ENCODE results near the gene PROZ.

PROZ gene

DNA sequence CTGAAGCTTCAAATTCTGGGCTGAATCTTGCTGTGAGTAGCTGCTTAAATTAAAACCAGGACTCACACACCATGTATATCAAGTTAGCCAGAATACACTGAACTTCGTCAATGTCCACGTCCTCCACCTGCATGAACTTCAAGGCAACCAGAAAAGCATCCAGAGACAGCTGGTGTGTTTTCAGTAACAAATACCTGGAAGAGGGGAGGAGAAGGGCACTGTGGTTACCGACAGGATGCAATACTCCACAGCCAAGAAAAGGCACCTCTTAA, 20.4 kb downstream of the PROZ start:
- DNase-seq (ENCODE audit: low read depth), result no peak

DNA sequence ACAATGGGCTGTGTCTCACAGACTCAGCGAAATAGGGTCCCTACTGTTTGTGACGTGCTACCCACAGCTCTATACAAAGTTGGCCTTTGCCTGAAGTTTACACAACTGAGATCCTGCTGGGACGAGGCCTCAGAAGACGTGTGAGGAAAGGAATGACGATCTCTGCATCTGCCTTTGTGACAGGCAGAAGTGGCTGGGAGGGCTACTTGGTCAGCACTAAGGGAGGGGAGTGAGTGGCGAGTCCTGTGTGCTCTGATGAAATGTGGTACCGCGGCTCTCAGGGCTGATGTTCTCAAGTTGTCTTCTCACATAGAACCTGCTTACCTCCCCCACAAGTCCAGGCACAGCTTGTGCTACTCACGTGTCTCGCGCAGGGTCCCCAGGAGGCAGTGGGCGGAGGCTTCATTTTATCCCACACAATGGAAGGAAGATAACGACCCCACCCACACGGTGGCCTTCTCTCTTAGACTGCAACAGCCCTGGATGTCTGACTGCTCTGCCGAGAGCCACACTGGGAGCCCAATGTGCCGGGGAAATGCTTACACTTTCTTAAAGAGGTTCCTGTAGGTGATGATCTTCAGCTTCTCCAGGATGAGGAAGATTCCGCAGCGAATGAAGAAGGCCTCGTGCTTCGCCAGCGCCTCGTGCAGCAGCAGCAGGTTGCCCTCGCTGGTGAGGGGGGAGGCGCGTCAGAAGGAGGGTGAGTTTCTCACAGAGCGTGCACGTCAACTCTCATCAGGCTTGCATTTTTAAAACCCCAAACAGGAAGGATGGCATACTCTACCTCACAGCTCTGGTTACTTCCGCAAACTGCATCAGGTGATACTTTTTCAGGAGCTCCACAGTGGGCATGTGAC, 21.2 kb downstream of the PROZ start:
- DNase-seq (ENCODE audit: low read depth), result no peak

DNA sequence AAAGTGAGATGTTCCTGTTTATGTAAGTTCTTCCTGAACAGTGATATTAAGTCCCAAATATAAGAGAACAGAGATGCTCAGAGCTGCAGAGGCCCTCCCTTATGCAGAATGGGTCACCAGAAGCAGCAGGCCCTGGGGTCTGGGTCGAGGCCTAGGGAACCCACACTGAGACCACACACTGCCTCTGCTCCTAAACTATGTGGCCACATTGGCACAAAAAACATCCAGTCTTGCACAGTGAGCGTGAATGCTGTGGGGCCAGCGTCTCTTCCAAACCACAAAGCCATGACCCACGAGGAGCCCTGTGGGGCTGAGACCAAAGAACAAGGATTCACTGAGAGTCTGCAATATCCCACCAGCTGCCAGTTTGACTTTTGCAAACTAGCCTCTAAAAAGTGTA, 23.6 kb downstream of the PROZ start:
- no peak for DNase-seq (ENCODE audit: low read depth)

DNA sequence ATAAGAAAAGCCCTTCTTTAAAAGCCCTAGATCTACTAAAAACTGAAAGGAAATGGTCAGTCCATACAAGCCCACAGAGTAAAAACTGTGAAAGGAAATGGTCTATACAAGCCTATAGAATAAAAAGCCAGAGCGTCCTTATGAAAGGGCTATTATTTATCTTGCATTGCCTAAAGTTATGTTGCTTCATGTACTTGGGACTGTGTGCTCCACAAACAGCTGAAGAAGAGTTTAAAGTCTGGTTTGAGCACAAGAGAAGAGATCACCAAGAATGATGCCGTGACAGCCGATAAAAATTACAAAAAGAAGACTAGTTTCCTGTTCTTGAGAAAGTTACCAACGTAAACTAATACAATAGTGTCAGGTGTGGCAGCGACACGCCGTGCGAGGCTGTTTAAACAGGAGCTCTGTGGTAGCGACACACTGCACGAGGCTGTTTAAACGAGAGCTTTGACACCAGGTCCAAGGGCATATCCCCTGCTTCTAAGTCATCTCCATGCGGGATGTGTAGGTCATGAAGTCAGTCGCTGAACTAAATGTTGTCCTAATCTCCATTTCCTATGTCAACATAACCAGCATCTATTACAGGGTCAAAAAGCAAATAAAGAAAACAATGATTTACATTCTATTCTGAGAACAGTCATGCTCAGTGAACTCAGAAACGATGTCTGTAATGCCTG, 25.1 kb downstream of the PROZ start:
- DNase-seq (ENCODE audit: low read depth), result no peak

DNA sequence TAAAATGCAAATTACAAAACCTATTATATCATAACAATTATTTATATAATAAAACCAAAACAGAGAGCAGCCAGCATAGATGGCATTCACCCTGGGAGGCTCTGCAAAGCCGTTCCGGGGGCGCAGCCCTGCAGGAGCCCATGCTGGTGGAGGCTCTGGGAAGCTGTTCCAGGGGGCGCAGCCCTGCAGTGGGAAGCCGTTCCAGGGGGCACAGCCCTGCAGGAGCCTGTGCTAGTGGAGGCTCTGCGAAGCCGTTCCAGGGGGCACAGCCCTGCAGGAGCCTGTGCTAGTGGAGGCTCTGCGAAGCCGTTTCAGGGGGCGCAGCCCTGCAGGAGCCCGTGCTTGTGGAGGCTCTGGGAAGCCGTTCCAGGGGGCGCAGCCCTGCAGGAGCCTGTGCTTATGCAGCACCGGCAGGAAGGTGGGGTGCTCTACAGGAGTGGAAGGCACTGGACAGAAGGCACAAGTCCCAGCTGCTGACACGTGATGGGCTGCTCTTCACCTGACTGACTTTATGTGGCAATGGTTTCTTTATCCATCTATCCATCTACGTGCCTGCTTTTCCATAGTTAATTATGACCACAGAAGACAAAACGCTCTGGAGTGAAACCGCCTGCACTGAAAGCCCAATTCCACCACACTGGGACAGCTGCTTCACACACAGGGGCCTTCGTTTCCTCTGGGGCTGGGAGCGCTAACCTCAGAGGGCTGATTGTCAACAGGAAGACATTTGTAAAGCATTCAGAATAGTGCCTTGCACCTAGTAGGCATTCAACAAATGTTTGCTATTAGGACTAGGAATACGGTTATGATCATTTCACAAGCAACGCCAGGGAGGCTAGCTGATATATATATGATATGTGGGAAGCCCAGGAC, 26.4 kb downstream of the PROZ start:
- DNase-seq (ENCODE audit: low read depth), result no peak

DNA sequence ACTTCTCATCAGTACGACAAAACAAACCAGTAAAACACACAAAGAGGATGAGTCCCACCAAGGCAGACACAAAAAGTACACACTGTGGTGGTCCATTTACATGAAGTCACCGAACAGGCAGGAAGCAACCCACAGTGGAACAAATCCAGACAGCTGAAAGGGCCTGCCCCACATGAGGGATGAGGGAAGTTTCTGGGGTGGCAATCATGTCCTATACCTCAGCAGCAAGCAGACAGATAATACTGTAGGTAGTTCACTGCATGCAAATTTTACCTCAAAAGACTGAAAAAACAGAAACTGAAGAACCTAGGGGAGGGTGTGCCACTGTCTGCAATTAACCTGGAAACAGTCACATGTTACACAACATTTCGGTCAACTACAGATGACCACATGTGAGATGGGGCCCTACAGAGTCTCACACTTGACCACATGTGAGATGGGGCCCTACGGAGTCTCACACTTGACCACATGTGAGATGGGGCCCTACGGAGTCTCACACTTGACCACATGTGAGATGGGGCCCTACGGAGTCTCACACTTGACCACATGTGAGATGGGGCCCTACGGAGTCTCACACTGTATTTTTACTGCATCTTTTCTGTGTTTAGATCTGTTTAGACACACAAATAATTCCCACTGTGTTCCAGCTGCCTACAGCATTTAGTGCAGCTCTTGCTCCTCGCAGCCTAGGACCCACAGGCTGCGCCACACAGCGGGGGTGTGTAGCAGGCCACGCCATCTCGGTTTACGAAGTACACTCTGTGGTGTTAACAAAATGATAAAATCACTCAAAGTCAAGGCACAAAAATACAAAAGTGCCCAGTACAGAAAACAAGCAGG, 27.8 kb downstream of the PROZ start:
- no peak for DNase-seq (ENCODE audit: low read depth)

DNA sequence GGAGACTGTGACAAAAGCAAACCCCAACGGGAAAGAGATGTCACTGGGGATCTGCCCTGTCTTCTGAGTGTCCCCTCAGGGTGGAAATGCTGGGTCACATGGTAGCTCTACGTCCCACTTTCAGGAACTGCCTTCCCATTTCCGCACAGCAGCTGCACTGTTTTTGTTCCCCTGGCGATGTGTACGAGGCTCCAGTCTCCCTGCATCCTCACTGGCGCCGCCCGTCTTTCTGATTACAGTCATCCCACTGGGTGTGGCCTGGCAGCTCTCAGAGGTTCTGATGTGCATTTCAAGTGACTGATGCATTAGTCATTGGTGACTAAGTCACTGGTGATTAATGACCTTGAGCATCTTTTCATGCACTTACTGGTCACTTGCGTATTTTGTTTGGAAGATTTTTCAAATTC, 28.8 kb downstream of the PROZ start:
- peak; percentile 97 for DNase-seq (ENCODE audit: low read depth)

DNA sequence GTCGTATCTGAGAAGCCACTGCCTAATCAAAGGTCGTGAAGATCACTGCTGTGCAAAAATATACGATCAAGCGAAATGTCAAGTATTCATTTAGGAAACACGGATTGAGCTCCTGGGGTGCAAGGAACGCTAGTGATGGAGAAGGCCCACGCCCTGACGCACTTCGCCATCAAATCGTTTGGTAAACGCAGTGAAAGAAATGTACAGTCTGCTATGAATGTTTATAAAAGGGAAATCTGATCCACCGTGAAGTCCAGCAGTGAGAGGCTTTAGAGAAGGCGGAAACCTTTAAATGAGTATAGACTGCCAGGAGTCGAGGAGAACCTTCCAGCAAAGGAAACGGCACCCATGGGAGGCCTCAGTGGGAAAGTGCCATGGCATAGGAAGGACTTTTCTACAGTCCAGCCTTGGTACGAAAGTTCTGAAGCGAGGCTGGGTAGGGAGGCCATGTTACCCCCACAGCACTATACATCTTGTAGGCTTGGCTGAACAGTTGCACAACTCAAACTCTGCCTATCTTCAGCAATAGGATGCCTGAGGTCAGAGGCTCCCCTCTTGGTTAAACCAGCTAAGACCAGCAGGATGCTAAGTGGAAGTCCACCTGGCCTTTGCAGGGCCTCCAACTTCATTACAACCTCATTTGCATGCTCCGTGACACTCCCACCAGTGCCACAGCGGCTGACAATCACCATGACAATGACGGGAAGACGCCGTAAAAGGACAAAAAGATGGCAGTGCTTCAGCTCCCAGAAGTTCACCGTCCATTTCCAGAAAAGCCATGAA, 29.6 kb downstream of the PROZ start:
- DNase-seq (ENCODE audit: low read depth), result no peak

DNA sequence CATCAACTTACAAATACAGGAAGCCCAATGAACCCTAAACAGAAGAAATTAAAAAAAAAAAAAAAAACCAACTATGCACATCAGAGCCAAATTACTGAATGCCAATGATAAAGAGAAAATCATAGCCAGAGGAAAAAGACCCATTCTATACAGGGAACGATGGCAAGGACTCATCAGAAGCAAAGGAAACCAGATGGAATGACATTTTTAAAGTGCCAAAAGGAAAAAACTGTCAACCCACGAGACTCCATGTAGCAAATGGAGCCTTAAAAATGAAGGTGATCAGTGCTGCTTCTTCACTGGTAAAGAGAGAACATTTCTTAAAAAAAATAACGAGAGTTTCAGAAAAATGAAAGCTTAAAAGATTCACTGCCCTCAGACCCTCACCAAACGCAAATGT, 31.7 kb downstream of the PROZ start:
- no peak for DNase-seq (ENCODE audit: low read depth)

DNA sequence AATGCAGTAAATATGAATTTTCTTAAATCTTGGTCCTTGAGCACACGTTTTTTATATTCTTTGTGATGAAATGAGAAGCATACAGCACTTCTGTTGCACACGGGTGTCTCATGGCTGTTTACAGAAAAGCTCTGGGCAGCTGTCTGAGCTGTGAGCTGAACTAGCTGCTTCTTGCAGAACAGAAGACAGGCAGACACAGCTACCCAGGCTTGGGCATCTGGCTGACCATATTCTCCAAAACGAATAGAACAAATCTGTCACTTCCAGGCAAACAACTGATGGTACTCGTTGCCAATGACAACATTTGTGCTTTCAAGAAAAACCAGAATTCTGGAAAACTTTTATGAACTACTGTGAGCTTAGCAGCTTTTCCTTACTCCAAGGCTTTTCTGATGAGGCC, 33.8 kb downstream of the PROZ start:
- DNase-seq (ENCODE audit: low read depth), result no peak

DNA sequence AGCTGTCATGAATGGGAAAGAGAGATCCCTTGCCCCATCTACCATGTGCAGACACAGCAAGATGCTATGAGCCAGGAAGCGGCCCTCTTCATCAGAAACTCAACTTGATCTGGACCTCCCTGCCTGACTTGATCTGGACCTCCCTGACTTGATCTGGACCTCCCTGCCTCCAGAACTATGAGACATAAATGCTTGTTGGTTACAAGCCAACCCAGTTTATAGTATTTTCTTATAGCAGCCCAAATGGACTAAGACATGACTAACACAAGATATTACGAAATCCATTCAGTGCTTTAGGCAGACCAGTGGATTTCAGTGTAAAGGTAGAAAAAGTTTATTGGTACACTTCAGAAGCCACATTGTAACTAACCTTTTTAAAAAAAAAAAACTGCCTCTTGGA, 34.5 kb downstream of the PROZ start:
- peak; percentile 49 for DNase-seq (ENCODE audit: low read depth)

DNA sequence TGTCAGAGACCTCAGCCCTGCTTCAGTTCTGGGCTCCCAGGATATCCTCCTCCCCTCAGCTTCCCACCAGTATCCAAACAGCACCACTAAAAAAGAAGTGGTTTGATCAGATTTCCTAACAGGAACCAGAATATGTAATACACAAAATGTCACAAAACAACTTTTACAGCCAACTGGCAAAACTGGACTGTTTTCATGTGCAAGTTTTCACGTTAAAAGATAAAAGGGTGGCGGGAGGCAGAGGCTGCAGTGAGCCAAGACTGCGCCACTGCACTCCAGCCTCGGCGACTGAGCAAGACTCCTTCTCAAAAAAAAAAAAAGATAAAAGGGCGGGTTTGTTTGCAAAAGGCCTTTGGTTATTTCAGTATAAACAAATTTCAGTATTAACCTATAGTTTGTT, 36.9 kb downstream of the PROZ start:
- DNase-seq (ENCODE audit: low read depth), result no peak

DNA sequence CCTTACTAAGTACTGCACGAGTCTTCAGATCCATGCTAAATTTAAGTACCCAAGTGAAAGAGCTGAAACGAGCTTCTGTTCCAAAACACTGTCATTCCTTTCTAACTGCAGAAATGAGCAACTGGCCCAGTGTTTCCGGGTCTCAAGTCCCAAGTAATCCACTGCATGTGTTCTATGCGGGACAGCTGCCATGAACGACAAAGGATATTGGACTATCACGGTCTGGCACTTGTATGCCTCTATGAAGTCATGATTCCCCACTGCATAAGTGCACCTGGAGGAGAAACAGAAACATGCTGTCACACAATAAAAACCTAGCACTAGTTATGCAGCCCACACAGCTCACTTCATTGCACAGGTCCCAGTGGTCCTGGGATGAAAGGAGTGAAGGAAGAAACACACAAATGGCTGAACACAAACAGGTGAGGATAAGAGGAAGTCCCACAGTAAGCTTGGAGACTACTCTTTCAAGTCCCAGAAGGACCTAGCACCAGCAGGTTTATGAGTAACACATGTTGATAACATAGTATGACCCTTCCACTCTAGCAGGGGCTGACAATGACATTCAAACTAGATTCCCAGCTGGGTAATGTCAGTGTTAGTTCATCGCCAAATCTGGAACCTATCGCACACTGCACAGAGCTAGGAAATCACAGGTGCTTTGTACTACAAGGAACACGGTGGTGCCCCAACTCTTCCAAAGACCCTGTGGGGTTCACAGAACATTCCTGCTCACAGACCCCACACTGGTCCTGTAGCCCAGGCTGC, 38.7 kb downstream of the PROZ start:
- no peak for DNase-seq (ENCODE audit: low read depth)

DNA sequence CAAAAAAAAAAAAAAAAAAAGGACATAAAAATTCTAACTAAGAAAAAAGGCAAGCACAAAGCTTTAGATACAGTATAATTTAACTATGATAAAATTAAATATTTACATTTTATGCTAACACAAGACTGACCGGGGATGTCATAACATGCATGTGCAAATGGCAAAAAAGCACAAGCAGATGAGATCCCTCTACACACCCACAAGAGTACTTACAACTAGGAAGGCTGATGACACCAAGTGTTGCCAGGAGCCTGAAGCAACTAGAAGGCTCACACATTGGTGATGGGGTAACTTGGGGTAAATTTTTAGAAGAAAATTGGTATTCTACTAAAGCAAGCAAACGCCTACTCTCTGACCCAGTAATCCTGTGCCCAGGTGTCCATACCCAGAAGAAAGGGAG, 43.4 kb downstream of the PROZ start:
- DNase-seq (ENCODE audit: low read depth), result no peak

DNA sequence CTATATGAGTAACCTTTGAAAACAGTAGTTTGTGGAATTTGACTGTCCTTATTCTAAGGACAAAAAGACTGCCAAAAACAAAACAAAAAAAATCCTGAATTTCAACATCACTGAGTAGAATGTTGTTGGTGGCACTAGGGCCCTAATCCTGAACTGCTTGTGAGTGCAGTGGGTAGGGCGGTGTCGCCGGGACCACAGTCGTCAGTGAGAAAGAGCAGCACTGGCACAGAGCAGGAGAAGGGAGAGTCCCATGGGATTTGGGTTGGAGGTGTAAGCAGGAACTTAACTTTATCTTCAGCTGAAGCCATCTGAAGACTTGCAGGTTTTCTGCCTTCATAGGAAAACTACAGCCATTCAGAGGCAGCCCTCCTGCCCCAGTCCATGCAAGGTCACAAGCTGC, 44.5 kb downstream of the PROZ start:
- DNase-seq (ENCODE audit: low read depth), result no peak

DNA sequence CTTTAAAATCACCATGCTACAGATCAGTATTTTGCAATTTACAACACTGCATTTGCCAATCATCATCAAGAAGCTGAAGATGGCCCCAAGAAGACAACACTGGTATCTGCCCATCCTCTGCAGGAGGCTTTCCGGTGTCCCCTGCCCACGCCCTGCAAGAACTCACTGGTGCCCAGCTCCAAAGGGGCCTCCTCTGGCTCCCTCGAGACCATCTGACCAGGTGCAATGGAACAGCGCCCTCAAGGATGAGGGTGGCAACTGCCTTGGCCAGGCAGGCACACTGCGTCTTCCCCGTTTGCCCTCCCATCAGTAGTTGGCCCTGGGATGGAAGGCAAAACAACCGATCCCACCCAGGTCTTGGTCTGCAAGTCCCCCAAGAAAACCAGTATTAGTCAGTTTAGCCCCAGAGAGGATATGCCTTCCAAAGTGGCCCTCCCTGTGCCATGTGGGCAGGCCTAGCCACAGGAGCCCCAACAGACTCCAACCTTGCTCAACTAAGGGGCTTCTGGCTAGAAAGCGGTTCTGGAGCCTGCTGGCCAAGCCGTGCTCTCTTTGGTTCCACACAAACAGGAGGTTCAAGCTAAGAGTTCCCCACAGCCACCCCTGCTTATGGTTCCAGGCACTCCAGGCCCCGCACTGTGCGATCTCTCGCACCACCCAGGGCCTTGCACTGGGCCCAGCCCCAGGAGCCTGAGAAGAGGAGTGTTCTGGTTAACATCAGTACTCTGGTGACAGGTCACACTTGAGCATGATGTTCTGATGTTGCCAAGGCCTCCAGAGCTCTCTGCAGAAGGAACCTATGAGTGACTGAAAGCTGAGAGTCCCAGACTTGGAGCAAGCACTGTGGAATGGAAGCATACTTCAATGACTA, 45.3 kb downstream of the PROZ start:
- DNase-seq (ENCODE audit: low read depth), result no peak

DNA sequence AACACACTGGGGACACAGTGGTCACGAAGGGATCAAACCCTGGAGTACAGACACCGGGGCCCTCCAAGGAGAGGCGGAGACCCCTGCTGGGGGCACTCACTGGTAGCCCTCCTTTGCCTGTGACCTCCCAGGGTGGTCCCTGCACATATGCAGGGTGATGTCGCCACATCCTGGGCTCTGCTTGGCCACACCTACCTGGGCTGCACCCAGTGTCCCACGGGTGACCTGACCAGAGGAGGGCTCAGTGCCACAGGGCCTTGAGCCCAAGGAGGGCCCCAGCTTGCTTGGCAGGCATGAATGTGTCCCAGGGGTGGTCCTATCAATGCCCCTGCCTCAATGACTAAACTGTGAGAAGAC, 45.9 kb downstream of the PROZ start:
- no peak for DNase-seq (ENCODE audit: low read depth)

DNA sequence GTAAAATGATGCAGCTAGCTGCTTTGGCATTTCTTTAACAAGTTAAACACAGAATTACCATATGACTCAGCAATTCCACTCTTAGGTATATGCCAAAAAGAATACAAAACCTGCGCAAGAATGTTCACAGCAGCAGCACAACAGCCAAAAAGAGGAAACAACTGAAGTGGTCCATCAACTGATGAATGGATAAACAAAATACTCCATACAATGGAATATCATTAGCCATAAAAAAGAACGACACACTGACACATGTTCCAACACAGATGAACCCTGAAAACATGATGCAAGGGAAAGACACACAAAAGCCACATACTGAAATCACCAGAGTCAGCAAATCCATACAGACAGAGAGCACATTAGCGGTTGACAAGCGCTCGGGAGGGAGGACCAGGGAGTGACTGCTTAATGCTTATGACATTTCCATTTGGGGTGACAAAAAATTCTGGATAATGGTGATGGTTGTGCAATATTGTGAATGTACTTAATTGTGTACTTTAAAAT, 47.0 kb downstream of the PROZ start:
- DNase-seq (ENCODE audit: low read depth), result no peak

DNA sequence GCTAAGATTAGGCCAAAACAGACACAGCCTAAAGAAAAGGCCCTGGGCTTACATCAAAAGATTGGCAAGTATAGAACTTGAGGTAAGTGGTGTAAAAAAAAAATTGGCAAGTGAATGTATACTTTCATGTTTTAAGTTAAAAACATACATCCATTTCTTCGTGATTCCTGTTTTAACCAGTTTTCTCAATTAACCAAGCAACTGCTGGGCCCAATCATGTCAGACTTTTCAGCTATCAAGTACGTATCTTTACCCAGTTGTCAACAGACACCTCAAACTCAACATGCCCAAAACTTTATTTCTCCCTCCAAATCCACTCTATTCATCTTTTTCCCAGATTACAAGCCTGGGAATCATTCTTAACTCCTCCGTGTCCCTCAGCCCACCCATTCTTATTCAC, 49.0 kb downstream of the PROZ start:
- DNase-seq (ENCODE audit: low read depth), result no peak
